GM12878 (cell line): Measurements from ENCODE around the gene GRIK3. TPM values are rescaled to one million over a fixed set of nuclear protein-coding genes. Genes with fewer than 3 reads are reported as not detected.

Experiments used
- ATAC-seq: fragments of 200-7000 bp; cut with Tn5 transposase; 3 replicates; pipeline ENCODE4 v1.9.1; 2020; ENCODE audit warnings: mild to moderate bottlenecking, moderate library complexity
- BruUV-seq: library from RNA; stranded (reverse); fragments of 400-500 nt; replicated peaks from 2 replicates; lab custom pipeline; 2021; lab: Mats Ljungman, UMichigan
- CTCF ChIA-PET: fragments of 300-600 bp; sonication (Branson Sonifier 250); formaldehyde crosslinking; extraction: SDS; loops from one replicate; lab custom pipeline; 2021; ENCODE audit warnings: inconsistent platforms; lab: Yijun Ruan, JAX
- POLR2A ChIA-PET: fragments of 350-600 bp; formaldehyde crosslinking; extraction: SDS; loops from one replicate; lab custom pipeline; 2021; ENCODE audit warnings: inconsistent platforms; lab: Charles Lee
- RAD21 ChIA-PET: fragments of 300-600 bp; sonication (Branson Sonifier 250); formaldehyde crosslinking; loops from one replicate; lab custom pipeline; 2023; ENCODE audit warnings: antibody characterized with exemption; ENCODE audit not compliant: unreplicated experiment; lab: Charles Lee
- SMC1A ChIA-PET: fragments of 300-600 bp; sonication (Branson Sonifier 250); formaldehyde crosslinking; loops from one replicate; lab custom pipeline; 2023; ENCODE audit not compliant: unreplicated experiment, uncharacterized antibody; lab: Charles Lee
- DNase-seq: peaks from one replicate; pipeline ENCODE4 v3.0.0-alpha.2; 2011; ENCODE audit warnings: low read depth, low spot score
- FAIRE-seq: peaks from 3 replicates; lab custom pipeline; 2011; peaks lifted over from hg19 to GRCh38; lab: Jason Lieb, UNC
- H2AFZ ChIP-seq: 2 replicates; pipeline ENCODE4 v1.6.0; 2011; ENCODE audit warnings: low read depth, low read length, control low read depth; ENCODE audit not compliant: control insufficient read depth
- H3K27ac ChIP-seq: 2 replicates; pipeline ENCODE4 v1.5.1; 2011; ENCODE audit warnings: control low read depth; ENCODE audit not compliant: control insufficient read depth, insufficient read depth
- H3K27me3 ChIP-seq, 2 experiments: replicated peaks in 1 of 2; 2 replicates each; pipeline versions ENCODE4 v1.6.0 to v1.6.1; 2011; ENCODE audit warnings: low read length in 1 of 2; ENCODE audit not compliant: control insufficient read depth in 2 of 2, insufficient read depth in 2 of 2
- H3K36me3 ChIP-seq, 2 experiments: 2 replicates each; pipeline ENCODE4 v1.5.1; 2011; ENCODE audit warnings: low read length in 1 of 2; ENCODE audit not compliant: control insufficient read depth in 2 of 2, insufficient read depth in 2 of 2
- H3K4me1 ChIP-seq: 2 replicates; pipeline ENCODE4 v1.6.1; 2011; ENCODE audit warnings: mild to moderate bottlenecking, low read length, moderate library complexity, mixed read lengths; ENCODE audit not compliant: control insufficient read depth, insufficient read depth
- H3K4me2 ChIP-seq: 2 replicates; pipeline ENCODE4 v1.6.0; 2011; ENCODE audit warnings: control low read depth; ENCODE audit not compliant: control insufficient read depth, insufficient read depth
- H3K4me3 ChIP-seq: fragments of 200-600 bp; sonication (generic); 2 replicates; pipeline ENCODE4 v1.5.1; 2016
- H3K79me2 ChIP-seq: 2 replicates; pipeline ENCODE4 v1.6.0; 2011; ENCODE audit warnings: low read length; ENCODE audit not compliant: control insufficient read depth, insufficient read depth
- H3K9ac ChIP-seq: 2 replicates; pipeline ENCODE4 v1.8.0; 2011; ENCODE audit warnings: low read length, control low read depth, mixed read lengths; ENCODE audit not compliant: control insufficient read depth, insufficient read depth
- H3K9me3 ChIP-seq: replicated peaks from 3 replicates; pipeline ENCODE4 v1.5.1; 2011; ENCODE audit warnings: mild to moderate bottlenecking, low read length; ENCODE audit not compliant: control insufficient read depth, insufficient read depth
- H4K20me1 ChIP-seq: 2 replicates; pipeline ENCODE4 v1.6.0; 2011; ENCODE audit not compliant: control insufficient read depth, insufficient read depth
- ATF3 ChIP-seq: IDR thresholded peaks from 2 replicates; pipeline ENCODE4 v1.6.1; 2011; ENCODE audit warnings: low read depth, mild to moderate bottlenecking, low read length, moderate library complexity, borderline replicate concordance; ENCODE audit errors: extremely low read depth
- CEBPB ChIP-seq, 2 experiments: fragments of 150-350 bp in 1 of 2; IDR thresholded peaks; 2 replicates each; pipeline ENCODE4 v1.6.1; 2012 to 2014; ENCODE audit warnings: low read depth in 2 of 2, low read length in 2 of 2, borderline replicate concordance in 1 of 2, inconsistent platforms in 1 of 2
- CEBPZ ChIP-seq: fragments of 150-350 bp; IDR thresholded peaks from 2 replicates; pipeline ENCODE4 v1.6.1; 2016; ENCODE audit warnings: low read depth, low read length
- CHD4 ChIP-seq: fragments of 200-600 bp; sonication (generic); IDR thresholded peaks from 2 replicates; pipeline ENCODE4 v1.6.1; 2016; ENCODE audit warnings: mild to moderate bottlenecking
- CREM ChIP-seq: IDR thresholded peaks from 2 replicates; pipeline ENCODE4 v1.6.1; 2014; ENCODE audit warnings: antibody characterized with exemption, low read depth
- FOS ChIP-seq: IDR thresholded peaks from 3 replicates; pipeline ENCODE4 v1.6.1; 2011; ENCODE audit warnings: borderline replicate concordance; ENCODE audit not compliant: insufficient read length; ENCODE audit errors: extremely low read depth
- HDGF ChIP-seq: fragments of 450-650 bp; IDR thresholded peaks from 2 replicates; pipeline ENCODE4 v1.6.1; 2016; ENCODE audit warnings: antibody characterized with exemption
- MEF2A ChIP-seq: IDR thresholded peaks from 2 replicates; pipeline ENCODE4 v1.6.1; 2011; ENCODE audit warnings: low read depth, mild to moderate bottlenecking, low read length, moderate library complexity; ENCODE audit not compliant: insufficient read depth
- MTA3 ChIP-seq: IDR thresholded peaks from 2 replicates; pipeline ENCODE4 v1.6.1; 2012; ENCODE audit warnings: low read length, inconsistent platforms, borderline replicate concordance
- MYC ChIP-seq: IDR thresholded peaks from 2 replicates; pipeline ENCODE4 v1.6.1; 2011; ENCODE audit warnings: mild to moderate bottlenecking, low read length, moderate library complexity, inconsistent platforms; ENCODE audit not compliant: insufficient read depth, insufficient replicate concordance, insufficient read length, severe bottlenecking
- NFIC ChIP-seq: IDR thresholded peaks from 2 replicates; pipeline ENCODE4 v1.6.1; 2012; ENCODE audit warnings: low read depth, mild to moderate bottlenecking, inconsistent platforms, low read length, moderate library complexity
- NR2C2 ChIP-seq: IDR thresholded peaks from 2 replicates; pipeline ENCODE4 v1.6.1; 2011; ENCODE audit warnings: borderline replicate concordance, low read depth; ENCODE audit not compliant: control insufficient read depth, insufficient read length
- NRF1 ChIP-seq: conservative IDR thresholded peaks from 2 replicates; pipeline ENCODE4 v1.6.1; 2011; ENCODE audit warnings: mild to moderate bottlenecking, low read depth, low read length, improper control_type of control experiment
- PKNOX1 ChIP-seq: fragments of 450-650 bp; IDR thresholded peaks from 2 replicates; pipeline ENCODE4 v1.6.1; 2016; ENCODE audit warnings: mild to moderate bottlenecking
- PML ChIP-seq: IDR thresholded peaks from 2 replicates; pipeline ENCODE4 v1.6.1; 2012; ENCODE audit warnings: low read length, inconsistent platforms
- POLR2AphosphoS2 ChIP-seq: IDR thresholded peaks from 2 replicates; pipeline ENCODE4 v1.6.1; 2011; ENCODE audit warnings: low read depth, mild to moderate bottlenecking, low read length, improper control_type of control experiment, moderate library complexity
- RUNX3 ChIP-seq: IDR thresholded peaks from 2 replicates; pipeline ENCODE4 v1.6.1; 2012; ENCODE audit warnings: low read length, inconsistent platforms
- SUPT20H ChIP-seq: IDR thresholded peaks from 2 replicates; pipeline ENCODE4 v1.6.1; 2011; ENCODE audit warnings: low read depth, mild to moderate bottlenecking, low read length, moderate library complexity, borderline replicate concordance; ENCODE audit not compliant: control insufficient read depth
- WRNIP1 ChIP-seq: IDR thresholded peaks from 2 replicates; pipeline ENCODE4 v1.6.1; 2011; ENCODE audit warnings: low read depth, low read length, improper control_type of control experiment, borderline replicate concordance
- YY1 ChIP-seq: IDR thresholded peaks from 2 replicates; pipeline ENCODE4 v1.6.1; 2011; ENCODE audit warnings: low read depth, mild to moderate bottlenecking, low read length
- WGBS: methylation state at CpG from one replicate; pipeline ENCODE4 v1.1.6; 2016; ENCODE audit warnings: low lambda C conversion rate; ENCODE audit not compliant: insufficient replicate concordance, insufficient coverage; ENCODE audit errors: missing lambda C conversion rate; 5-methylcytosine and 5-hydroxymethylcytosine counted together
- in situ Hi-C: fragments of 300-500 bp; cut with MboI; formaldehyde crosslinking; loops from 9 replicates; pipeline ENCODE4 v1.14.3; 2018; ENCODE audit warnings: mixed read lengths
- intact Hi-C: fragments of 100-400 bp; cut with micrococcal nuclease; formaldehyde crosslinking; loops from one replicate; pipeline ENCODE4 v1.14.2; 2022; ENCODE audit not compliant: unreplicated experiment
- polyA plus RNA-seq, 11 experiments: library from polyadenylated mRNA; depleted of rRNA in 4 of 11; unstranded in 6 of 11; stranded (reverse) in 5 of 11; fragments of >200 nt; fragmentation: Nextera tagmentation in 4 of 11; fragmentation: Illumina TruSeq in 1 of 11; extraction: Ambion mirVana in 4 of 11; extraction: Trizol in 1 of 11; gene quantifications; 1 replicate in 1 of 11; 2 replicates in 10 of 11; pipeline versions ENCODE4 v1.2.1 to v1.2.3, GENCODE V29; 2011 to 2016; ENCODE audit warnings: inconsistent platforms in 2 of 11, missing spikeins in 2 of 11, low read depth in 1 of 11
- total RNA-seq, 4 experiments: library from RNA; depleted of rRNA in 3 of 4; stranded (reverse); fragments of >200 nt in 3 of 4; fragmentation: Illumina TruSeq in 1 of 4; extraction: Trizol in 1 of 4; gene quantifications; 2 replicates each; pipeline versions ENCODE4 v1.2.1 to v1.2.3, GENCODE V29; 2013 to 2021

The GRIK3 gene
- total and polyA plus RNA-seq, 10 of the 15 experiments (the other 5 are each of a cell fraction or from before 2014, with no cell fraction given), result not detected

GRCh38 chr1:36941316-36941978 is 92.9 kb downstream of the GRIK3 start (continued):
- TF ChIP-seq ATF3 (no peak), SUPT20H (no peak), WRNIP1 (no peak), PKNOX1 (no peak), NRF1 (no peak)

GRCh38 chr1:36938819-36939218 is 95.5 kb downstream of the GRIK3 start:
- ChIA-PET POLR2A (no interaction called here), CTCF (no interaction called here)
- in situ Hi-C loops, result no loop called here
- TF ChIP-seq RUNX3, result no peak
- no peak for TF ChIP-seq MYC
- no peak for TF ChIP-seq CEBPB (IDR thresholded peaks at IDR 0.05; ENCODE audit: borderline replicate concordance in 1 of 2, low read depth in 2 of 2, low read length in 2 of 2)
- TF ChIP-seq POLR2AphosphoS2, result no peak
- no peak for TF ChIP-seq PML
- no peak for TF ChIP-seq NR2C2
- no peak for TF ChIP-seq MTA3
- TF ChIP-seq MEF2A, result no peak
- no peak for TF ChIP-seq FOS
- no peak for TF ChIP-seq CREM
- TF ChIP-seq HDGF, result no peak
- TF ChIP-seq CHD4, result no peak
- TF ChIP-seq NFIC, result no peak
- no peak for TF ChIP-seq CEBPZ
- no peak for TF ChIP-seq YY1

More at GRCh38 chr1:36938819-36939218, 95.5 kb downstream of the GRIK3 start:
- intact Hi-C loops, result no loop called here
- Histone ChIP-seq H3K27me3 (peaks cover 0 to 2% of the 10 kb centered on the region in 2 experiments; a peak in 2 of 4 replicates), H3K4me3 (no peak overlapping the region), H4K20me1 (no peaks in the 10 kb centered on the region; the same call in 1 of the 2 replicates), H3K79me2 (no peaks in the 10 kb centered on the region), H2AFZ (no peak overlapping the region), H3K9me3 (no peaks in the 10 kb centered on the region), H3K9ac (no peak overlapping the region), H3K27ac (no peak overlapping the region), H3K36me3 (no peaks in the 10 kb centered on the region), H3K4me1 (no peaks in the 10 kb centered on the region), H3K4me2 (no peak overlapping the region)
- ChIA-PET RAD21 (no interaction called here), SMC1A (interaction anchor here (0.7 kb wide), 1 partner anchor 60 kb away, joined by 3 read pairs; no protein-coding TSS in a partner anchor)
- 18% methylated on average over 7 of the region's 7 CpGs for WGBS
- DNase-seq (no peak), ATAC-seq (no peak), FAIRE-seq (no peak)
- BruUV-seq, result no TSS peak
